Lung (tissue), 12 donors: ENCODE results near the gene BCL2L13. TPM values are rescaled to one million over a fixed set of nuclear protein-coding genes. Genes with fewer than 3 reads are reported as not detected.
A peak's percentile ranks its signal among the peaks of the same experiment; 100 is the strongest.

Experiments used
- ATAC-seq: fragments of 200-7000 bp; cut with Tn5 transposase; one replicate; pipeline ENCODE4 v1.9.1; 2020; ENCODE audit warnings: moderate number of reproducible peaks; ENCODE audit not compliant: insufficient read depth, low FRiP score
- DNase-seq, 3 donors: peaks; one replicate each; pipeline ENCODE4 v3.0.0-alpha.2; 2013 to 2017
- H3K27ac ChIP-seq, 2 donors: one replicate each; pipeline ENCODE4 v1.5.1; 2013; ENCODE audit warnings: mild to moderate bottlenecking in 2 of 2, moderate library complexity in 2 of 2, control low read depth in 1 of 2, inconsistent platforms in 1 of 2, low read depth in 1 of 2, low read length in 1 of 2
- H3K27me3 ChIP-seq, 3 donors: one replicate each; pipeline ENCODE4 v1.5.1; 2013; ENCODE audit warnings: low read length in 2 of 3; ENCODE audit not compliant: control insufficient read depth in 3 of 3, insufficient read depth in 3 of 3
- H3K36me3 ChIP-seq, 4 donors: one replicate each; pipeline ENCODE4 v1.5.1; 2013; ENCODE audit warnings: low read length in 4 of 4, mild to moderate bottlenecking in 1 of 4, moderate library complexity in 1 of 4; ENCODE audit not compliant: control insufficient read depth in 4 of 4, insufficient read depth in 4 of 4
- H3K4me1 ChIP-seq, 5 donors: one replicate each; pipeline ENCODE4 v1.5.1; 2013; ENCODE audit warnings: low read length in 5 of 5, mild to moderate bottlenecking in 2 of 5, moderate library complexity in 1 of 5; ENCODE audit not compliant: control insufficient read depth in 5 of 5, insufficient read depth in 5 of 5
- H3K4me3 ChIP-seq: one replicate; pipeline ENCODE4 v1.5.1; 2013; ENCODE audit warnings: mild to moderate bottlenecking, control low read depth, moderate library complexity
- H3K9ac ChIP-seq, 2 donors: one replicate each; pipeline ENCODE4 v1.5.1; 2013; ENCODE audit warnings: low read length in 2 of 2, control low read depth in 1 of 2; ENCODE audit not compliant: insufficient read depth in 1 of 2
- H3K9me3 ChIP-seq, 4 donors: one replicate each; pipeline ENCODE4 v1.5.1; 2013; ENCODE audit warnings: low read length in 3 of 4, mild to moderate bottlenecking in 1 of 4, moderate library complexity in 1 of 4; ENCODE audit not compliant: control insufficient read depth in 4 of 4, insufficient read depth in 3 of 4
- CTCF ChIP-seq: IDR thresholded peaks from 2 replicates; pipeline ENCODE4 v1.5.1; 2012; ENCODE audit warnings: mild to moderate bottlenecking; ENCODE audit errors: control extremely low read depth, extremely low read depth
- WGBS, 2 donors: extraction: QIAGEN DNeasy Blood & Tissue Kit; methylation state at CpG; one replicate each; pipeline ENCODE4 v1.1.7; 2013; 5-methylcytosine and 5-hydroxymethylcytosine counted together
- polyA plus RNA-seq, 2 donors: library from polyadenylated mRNA; stranded (reverse); fragments of 200-250 nt; gene quantifications; one replicate each; pipeline ENCODE4 v1.2.1, GENCODE V29; 2013
- total RNA-seq, 2 donors: library from RNA; depleted of rRNA in 1 of 2; stranded (reverse); fragments of >200 nt in 1 of 2; gene quantifications; one replicate each; pipeline ENCODE4 v1.2.1, GENCODE V29; 2014 to 2021
- donor health status: control.
- donor health status: control.
- donor health status: Bipolar disorder and iron deficiency.
- donor health status: healthy.
- donor health status: DM: yes; HTN: yes; CAD: no.

Gene BCL2L13
- total and polyA plus RNA-seq, 4 donors: 21.4 to 52.4 (median 33.8) TPM

DNA sequence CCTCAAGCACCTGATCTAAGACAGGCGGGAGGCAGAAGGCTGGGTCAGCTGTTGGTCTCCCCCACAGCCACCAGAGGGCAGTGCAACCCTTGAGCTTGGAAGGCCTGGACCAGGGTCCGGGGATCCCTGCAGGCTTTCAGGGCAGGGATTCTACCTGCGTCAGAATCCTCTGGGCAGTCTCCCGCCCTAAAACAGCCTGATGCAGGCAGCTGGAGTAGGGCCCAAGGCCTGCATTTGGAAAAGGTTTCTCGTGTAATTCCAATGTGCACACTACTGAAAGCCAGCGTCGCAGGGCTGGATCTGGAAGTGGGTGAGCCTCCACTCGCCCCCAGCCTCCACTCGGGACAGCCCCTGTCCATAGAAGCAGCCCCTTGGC, 104.0 kb downstream of the BCL2L13 start:
- Histone ChIP-seq H3K36me3 (peaks cover 0 to 31% (median 0%) of the 10 kb centered on the region in 4 donors), H3K9me3 (peaks cover 0 to 2% (median 0%) of the 10 kb centered on the region in 4 donors), H3K4me3 (no peak overlapping the region), H3K27ac (no peak overlapping the region), H3K27me3 (no peaks in the 10 kb centered on the region), H3K9ac (no peak overlapping the region), H3K4me1 (no peaks in the 10 kb centered on the region)
- WGBS, 2 donors: 59 to 64% methylated on average over 9 of the region's 9 CpGs
- TF ChIP-seq CTCF: peak; percentile 53
- DNase-seq (peak; percentile 58 to 76 (median 75)), ATAC-seq (no peak)

DNA sequence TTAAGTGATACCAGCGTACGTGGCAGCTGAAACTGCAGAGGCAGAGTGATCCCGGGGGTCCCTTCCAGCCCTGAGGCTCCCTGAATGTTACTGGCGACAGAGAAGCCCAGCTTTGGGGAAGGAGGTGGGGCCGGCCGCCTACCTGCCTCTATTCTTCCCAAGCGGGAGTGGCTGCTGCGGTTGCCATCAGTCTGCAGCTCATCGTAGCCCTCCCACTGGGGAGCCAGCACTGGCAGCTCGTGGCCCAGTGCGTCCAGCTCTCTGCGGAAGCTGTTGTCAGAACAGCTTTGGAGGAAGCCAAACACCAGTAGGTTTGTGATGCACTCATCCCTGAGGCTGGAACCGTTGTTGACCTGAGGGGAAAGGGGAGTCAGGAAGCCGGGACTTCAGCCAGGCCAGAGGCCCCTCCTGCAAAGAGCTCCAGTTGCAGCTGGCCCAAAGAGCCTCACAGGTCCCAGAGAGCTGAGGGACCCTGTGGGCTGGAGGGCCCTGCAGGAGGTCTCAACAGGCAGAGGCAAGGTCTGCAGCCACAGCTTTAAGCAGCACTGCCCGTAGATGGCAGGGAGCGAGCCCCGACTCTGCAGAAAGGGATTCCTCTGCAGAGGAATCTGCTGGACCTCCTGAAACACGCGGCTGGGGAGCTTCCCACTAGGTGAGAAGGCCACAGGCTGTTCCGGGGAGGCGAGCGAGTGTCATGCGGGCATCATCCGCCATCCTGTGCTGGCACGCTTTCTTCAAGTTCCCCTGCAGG, 105.3 kb downstream of the BCL2L13 start:
- Histone ChIP-seq H3K4me1 (no peaks in the 10 kb centered on the region), H3K4me3 (no peak overlapping the region), H3K27ac (no peak overlapping the region), H3K27me3 (no peaks in the 10 kb centered on the region), H3K9me3 (peaks cover 0 to 2% (median 0%) of the 10 kb centered on the region in 4 donors), H3K9ac (no peak overlapping the region), H3K36me3 (peaks cover 0 to 24% (median 0%) of the 10 kb centered on the region in 4 donors)
- no peak for TF ChIP-seq CTCF
- ATAC-seq (no peak), DNase-seq (peak in 1 of 3 donors; percentile 15)
- WGBS, 2 donors: 87 to 91% methylated on average over 25 of the region's 25 CpGs

- Histone ChIP-seq H3K36me3 (peaks cover 0 to 19% (median 0%) of the 10 kb centered on the region in 4 donors), H3K9me3 (peaks cover 0 to 2% (median 0%) of the 10 kb centered on the region in 4 donors), H3K4me1 (no peaks in the 10 kb centered on the region), H3K27me3 (no peaks in the 10 kb centered on the region), H3K9ac (no peak overlapping the region), H3K27ac (no peak overlapping the region), H3K4me3 (no peak overlapping the region)
- DNase-seq (no peak), ATAC-seq (no peak)
- TF ChIP-seq CTCF: no peak
- 88 to 96% methylated on average over 7 of the region's 7 CpGs for WGBS, 2 donors
These were observed 105.9 kb downstream of the BCL2L13 start for GRCh38 chr22:17744430-17744829.
